GM13977 (cell line): ENCODE data around the gene SLC27A2.
"Not testable (repeated sequence)": the region's sequence is repeated elsewhere in the genome, so short reads cannot be mapped to it uniquely, and the experiment has no call there.

Experiments used
- DNase-seq: peaks from one replicate; pipeline ENCODE4 v3.0.0; 2012; ENCODE audit warnings: low spot score
- CTCF ChIP-seq: IDR thresholded peaks from 2 replicates; pipeline ENCODE4 v1.5.1; 2012; ENCODE audit warnings: mild to moderate bottlenecking, control low read depth; ENCODE audit not compliant: insufficient read depth; ENCODE audit errors: extremely low read depth, missing control alignments
- in situ Hi-C: fragments of 300-500 bp; cut with MboI; formaldehyde crosslinking; loops from one replicate; pipeline ENCODE4 v1.12.0; 2022; ENCODE audit warnings: low sequenced_read_pairs, low pct_unique_long_range_greater_than_20kb, mixed read lengths, inconsistent platforms; ENCODE audit not compliant: unreplicated experiment

SLC27A2 gene

GRCh38 chr15:50181969-50182218 is at the start of gene SLC27A2:
Gene SLC27A2 (plus strand): TSS chr15:50182196. CDS start chr15:50182428, 232 bp downstream.
- in situ Hi-C loops, result no loop called here
- peak; percentile 52 for TF ChIP-seq CTCF
- DNase-seq, result no peak

GRCh38 chr15:50132251-50132984 is 49.6 kb upstream of the SLC27A2 start:
- in situ Hi-C loops, result loop anchor here (25.0 kb wide), 2 partner anchors 895 to 1270 kb away; no protein-coding TSS in a partner anchor
- DNase-seq, result not testable (repeated sequence)

- TF ChIP-seq CTCF, result no peak
Observed at GRCh38 chr15:50134524-50135024, 47.4 kb upstream of the SLC27A2 start.

GRCh38 chr15:50135031-50135551 is 46.9 kb upstream of the SLC27A2 start:
- in situ Hi-C loops, result loop anchor here (25.0 kb wide), 2 partner anchors 898 to 1273 kb away; no protein-coding TSS in a partner anchor

More at GRCh38 chr15:50134524-50135024, 47.4 kb upstream of the SLC27A2 start:
- in situ Hi-C loops, result loop anchor here (25.0 kb wide), 2 partner anchors 897 to 1272 kb away; no protein-coding TSS in a partner anchor
- peak; percentile 10 for DNase-seq

GRCh38 chr15:50137330-50137761 is 44.6 kb upstream of the SLC27A2 start:
- in situ Hi-C loops, result loop anchor here (25.0 kb wide), 2 partner anchors 900 to 1275 kb away; no protein-coding TSS in a partner anchor
- no peak for DNase-seq
- TF ChIP-seq CTCF, result no peak

More at GRCh38 chr15:50135031-50135551, 46.9 kb upstream of the SLC27A2 start:
- TF ChIP-seq CTCF, result no peak
- no peak for DNase-seq

GRCh38 chr15:50137893-50138292 is 44.1 kb upstream of the SLC27A2 start:
- no peak for TF ChIP-seq CTCF
- in situ Hi-C loops, result loop anchor here (25.0 kb wide), 2 partner anchors 901 to 1276 kb away; no protein-coding TSS in a partner anchor
- no peak for DNase-seq

GRCh38 chr15:50138391-50138790 is 43.6 kb upstream of the SLC27A2 start:
- in situ Hi-C loops, result loop anchor here (25.0 kb wide), 2 partner anchors 901 to 1276 kb away; no protein-coding TSS in a partner anchor
- DNase-seq, result no peak
- peak; percentile 1 for TF ChIP-seq CTCF
